Measurements from ENCODE around the gene TGFBR3.

DNA sequence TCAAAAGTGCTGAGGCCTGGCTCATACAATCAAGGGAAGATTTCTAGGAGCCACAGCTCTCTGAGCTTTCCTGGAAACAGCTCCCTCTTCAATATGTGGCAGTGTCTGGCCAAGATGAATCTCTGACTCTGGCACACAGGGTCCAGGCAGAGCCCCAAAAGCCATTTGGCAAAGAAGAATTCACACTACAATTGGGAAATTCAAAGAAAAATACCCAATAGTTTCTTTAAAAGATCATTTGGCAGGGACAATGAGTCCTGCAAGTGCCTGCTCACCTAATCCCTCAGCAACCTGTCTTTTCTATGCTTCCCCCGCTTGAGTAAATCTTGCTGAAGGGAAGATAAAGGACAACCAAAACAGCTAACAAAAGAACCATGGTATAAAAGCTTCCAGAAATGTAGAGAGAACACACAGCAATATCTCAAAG lies 124.6 kb downstream of the TGFBR3 start:
- TF ChIP-seq, protein P1, sequence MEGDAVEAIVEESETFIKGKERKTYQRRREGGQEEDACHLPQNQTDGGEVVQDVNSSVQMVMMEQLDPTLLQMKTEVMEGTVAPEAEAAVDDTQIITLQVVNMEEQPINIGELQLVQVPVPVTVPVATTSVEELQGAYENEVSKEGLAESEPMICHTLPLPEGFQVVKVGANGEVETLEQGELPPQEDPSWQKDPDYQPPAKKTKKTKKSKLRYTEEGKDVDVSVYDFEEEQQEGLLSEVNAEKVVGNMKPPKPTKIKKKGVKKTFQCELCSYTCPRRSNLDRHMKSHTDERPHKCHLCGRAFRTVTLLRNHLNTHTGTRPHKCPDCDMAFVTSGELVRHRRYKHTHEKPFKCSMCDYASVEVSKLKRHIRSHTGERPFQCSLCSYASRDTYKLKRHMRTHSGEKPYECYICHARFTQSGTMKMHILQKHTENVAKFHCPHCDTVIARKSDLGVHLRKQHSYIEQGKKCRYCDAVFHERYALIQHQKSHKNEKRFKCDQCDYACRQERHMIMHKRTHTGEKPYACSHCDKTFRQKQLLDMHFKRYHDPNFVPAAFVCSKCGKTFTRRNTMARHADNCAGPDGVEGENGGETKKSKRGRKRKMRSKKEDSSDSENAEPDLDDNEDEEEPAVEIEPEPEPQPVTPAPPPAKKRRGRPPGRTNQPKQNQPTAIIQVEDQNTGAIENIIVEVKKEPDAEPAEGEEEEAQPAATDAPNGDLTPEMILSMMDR (IDR thresholded peaks at IDR 0.05) = no peak
- TF ChIP-seq POLR2A (IDR thresholded peaks at IDR 0.05) (no peak), POLR2AphosphoS5 (IDR thresholded peaks at IDR 0.05) (no peak), EP300 (IDR thresholded peaks at IDR 0.05; ENCODE audit: low read depth) (no peak)
